Immature natural killer cell (primary cell): ENCODE data around the gene CRYBG1. TPM values are rescaled to one million over a fixed set of nuclear protein-coding genes. Genes with fewer than 3 reads are reported as not detected.
A peak's percentile ranks its signal among the peaks of the same experiment; 100 is the strongest.
"Not testable (repeated sequence)": the region's sequence is repeated elsewhere in the genome, so short reads cannot be mapped to it uniquely, and the experiment has no call there.

ENCODE experiments used
- DNase-seq, 3 donors: peaks; one replicate each; pipeline ENCODE4 v3.0.0; 2022; ENCODE audit warnings: mixed read lengths in 1 of 3
- H3K27ac Mint-ChIP-seq, 6 donors: one replicate each; pipeline ENCODE4 v1.8.0; 2020; ENCODE audit warnings: mixed read lengths in 6 of 6, mild to moderate bottlenecking in 5 of 6, inconsistent platforms in 4 of 6, moderate library complexity in 3 of 6
- H3K27me3 Mint-ChIP-seq, 3 donors: one replicate each; pipeline ENCODE4 v1.8.0; 2020 to 2021; ENCODE audit warnings: low read depth in 3 of 3, mild to moderate bottlenecking in 3 of 3, mixed read lengths in 3 of 3, moderate library complexity in 3 of 3, inconsistent platforms in 1 of 3
- H3K36me3 Mint-ChIP-seq, 3 donors: one replicate each; pipeline ENCODE4 v1.8.0; 2020; ENCODE audit warnings: mixed read lengths in 3 of 3, inconsistent platforms in 2 of 3, mild to moderate bottlenecking in 2 of 3
- H3K4me1 Mint-ChIP-seq, 2 donors: one replicate each; pipeline ENCODE4 v1.8.0; 2020; ENCODE audit warnings: inconsistent platforms in 2 of 2, mild to moderate bottlenecking in 2 of 2, mixed read lengths in 2 of 2, moderate library complexity in 1 of 2
- H3K4me3 Mint-ChIP-seq, 5 donors: one replicate each; pipeline ENCODE4 v1.8.0; 2020; ENCODE audit warnings: mild to moderate bottlenecking in 5 of 5, mixed read lengths in 5 of 5, inconsistent platforms in 3 of 5, moderate library complexity in 3 of 5
- H3K9me3 Mint-ChIP-seq, 6 donors: one replicate each; pipeline ENCODE4 v1.8.0; 2020; ENCODE audit warnings: mild to moderate bottlenecking in 6 of 6, mixed read lengths in 6 of 6, inconsistent platforms in 4 of 6, moderate library complexity in 3 of 6
- polyA plus RNA-seq, 3 donors: library from polyadenylated mRNA; unstranded; fragments of 300-500 nt; fragmentation: Illumina TruSeq; gene quantifications; one replicate each; pipeline ENCODE4 v1.2.3, GENCODE V29; 2021

Gene CRYBG1
- polyA plus RNA-seq, 3 donors from 2014 or later = 0.42 to 8.4 (median 3.2) TPM

DNA sequence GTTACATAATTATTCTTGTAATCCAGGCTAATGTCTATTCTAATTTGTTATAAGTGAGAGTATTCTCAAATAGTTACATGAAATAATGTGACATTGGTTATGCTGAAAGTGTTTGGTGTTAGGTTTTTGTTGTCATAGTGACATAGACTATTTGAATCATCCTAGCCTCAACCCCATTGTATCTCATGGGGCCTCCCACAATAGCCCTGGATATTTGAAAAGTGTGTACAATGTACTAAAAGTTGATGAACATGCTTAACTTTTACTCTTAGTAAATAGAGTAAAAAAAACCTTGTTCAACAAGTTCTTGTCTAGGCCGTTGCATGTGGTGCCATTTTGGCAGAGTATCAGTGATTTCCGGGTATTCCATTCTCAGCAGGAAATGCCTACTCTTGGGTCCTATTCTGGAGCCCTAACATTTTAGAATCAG lies 185.8 kb downstream of the CRYBG1 start:
- Mint-ChIP-seq H3K9me3 (no peaks in the 10 kb centered on the region), H3K27ac (peak overlapping the region in 2 of 6 donors; percentile 20 to 69), H3K27me3 (peaks cover 0 to 2% (median 0%) of the 10 kb centered on the region in 3 donors), H3K4me3 (no peak overlapping the region), H3K4me1 (peaks cover 0 to 6% of the 10 kb centered on the region in 2 donors), H3K36me3 (peaks cover 29 to 42% (median 31%) of the 10 kb centered on the region in 3 donors)
- no peak for DNase-seq

GRCh38 chr6:106546691-106547414 lies 186.3 kb downstream of the CRYBG1 start:
- H3K27ac Mint-ChIP-seq = peak overlapping the region in 4 of 6 donors; percentile 18 to 80 (median 65)
- peaks cover 0 to 6% of the 10 kb centered on the region in 2 donors for H3K4me1 Mint-ChIP-seq
- H3K27me3 Mint-ChIP-seq = peaks cover 0 to 2% (median 0%) of the 10 kb centered on the region in 3 donors
- H3K4me3 Mint-ChIP-seq = no peak overlapping the region
- no peaks in the 10 kb centered on the region for H3K9me3 Mint-ChIP-seq
- H3K36me3 Mint-ChIP-seq = peaks cover 31 to 46% (median 37%) of the 10 kb centered on the region in 3 donors
- DNase-seq = no peak

DNA sequence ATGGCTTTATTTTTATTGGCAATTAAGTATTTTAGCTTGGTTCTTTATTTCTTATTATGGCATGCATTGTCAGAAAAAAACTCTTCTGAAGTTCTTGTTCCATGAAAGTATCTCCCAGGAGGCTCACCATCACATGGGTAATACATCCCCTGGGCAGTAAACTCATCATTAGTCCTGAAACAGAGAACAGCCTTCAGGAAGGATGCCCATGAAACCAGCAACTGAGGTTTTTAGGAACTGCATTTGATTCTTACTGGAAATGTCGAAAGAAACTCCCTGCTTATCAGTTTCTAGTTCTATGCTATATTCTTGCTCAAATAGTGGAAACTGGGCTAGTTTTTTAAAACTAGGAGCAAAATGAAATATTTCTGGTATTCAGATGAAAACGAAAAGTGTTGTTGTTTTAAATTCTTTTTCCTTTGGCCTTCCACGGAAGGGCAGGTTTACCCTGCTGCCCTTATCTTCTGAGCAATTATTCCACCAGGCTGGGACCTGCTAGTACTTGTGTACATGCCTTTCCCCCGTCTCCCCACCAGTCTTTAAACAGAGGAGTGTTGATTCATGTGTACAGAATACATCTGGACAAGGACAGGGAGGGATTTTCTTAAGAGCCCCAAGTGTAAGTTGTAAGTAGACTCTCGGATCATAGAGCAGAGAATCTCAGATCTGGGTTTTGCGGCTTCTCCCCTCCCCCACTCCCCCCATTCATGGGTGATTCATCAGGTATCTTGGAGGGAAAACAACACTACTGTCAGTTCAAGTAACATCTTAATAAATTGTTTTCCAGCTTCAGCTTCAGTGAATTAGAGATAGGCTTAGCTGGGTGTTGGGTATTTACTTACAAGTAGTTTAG lies 187.3 kb downstream of the CRYBG1 start:
- peaks cover 31 to 51% (median 40%) of the 10 kb centered on the region in 3 donors for H3K36me3 Mint-ChIP-seq

DNA sequence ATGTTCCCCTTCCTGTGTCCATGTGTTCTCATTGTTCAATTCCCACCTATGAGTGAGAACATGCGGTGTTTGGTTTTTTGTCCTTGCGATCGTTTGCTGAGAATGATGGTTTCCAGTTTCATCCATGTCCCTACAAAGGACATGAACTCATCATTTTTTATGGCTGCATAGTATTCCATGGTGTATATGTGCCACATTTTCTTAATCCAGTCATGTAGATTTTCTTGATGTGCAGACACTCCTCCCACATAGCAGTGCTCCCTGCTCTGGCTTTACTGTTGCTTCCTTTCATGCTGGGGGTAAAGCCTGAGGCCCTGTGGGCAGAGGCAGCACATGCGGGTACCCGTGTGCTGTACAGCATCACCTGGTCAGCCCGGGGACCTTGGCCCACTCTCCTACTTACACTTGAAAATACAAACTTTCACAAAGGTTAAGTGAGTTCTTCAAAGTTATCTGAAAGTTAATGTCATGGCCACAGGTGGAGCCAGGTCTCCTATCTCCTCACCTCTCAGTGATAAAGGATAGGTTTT lies 188.5 kb downstream of the CRYBG1 start:
- not testable (repeated sequence) for H3K9me3 Mint-ChIP-seq, H3K4me3 Mint-ChIP-seq, H3K27me3 Mint-ChIP-seq, DNase-seq, H3K4me1 Mint-ChIP-seq, H3K27ac Mint-ChIP-seq
- H3K36me3 Mint-ChIP-seq = peaks cover 35 to 58% (median 45%) of the 10 kb centered on the region in 3 donors

More for the DNA sequence above, 187.3 kb downstream of the CRYBG1 start:
- Mint-ChIP-seq H3K4me1 (peaks cover 0 to 6% of the 10 kb centered on the region in 2 donors), H3K27me3 (peaks cover 0 to 2% (median 0%) of the 10 kb centered on the region in 3 donors), H3K9me3 (no peaks in the 10 kb centered on the region), H3K4me3 (no peak overlapping the region), H3K27ac (peak overlapping the region in 1 of 6 donors; percentile 26)
- DNase-seq = no peak

DNA sequence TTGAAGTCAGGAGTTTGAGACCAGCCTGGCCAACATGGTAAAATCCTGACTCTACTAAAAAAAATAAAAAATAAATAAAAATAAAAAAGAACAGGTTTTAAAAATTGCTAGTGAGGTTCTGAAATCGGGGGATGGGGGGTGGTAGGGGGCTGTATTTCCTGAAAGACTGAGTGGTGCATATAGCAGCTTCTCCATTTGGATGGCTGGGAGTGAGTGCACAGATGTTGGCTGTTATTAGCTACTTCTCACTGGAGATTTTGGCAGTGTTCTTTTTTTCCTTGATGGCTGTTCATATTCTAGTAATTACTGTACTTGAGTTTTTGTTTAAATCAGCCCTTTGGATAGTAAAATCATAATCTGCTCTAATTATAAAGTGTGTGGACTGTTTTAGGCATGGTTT lies 189.0 kb downstream of the CRYBG1 start:
- Mint-ChIP-seq H3K9me3 (no peaks in the 10 kb centered on the region), H3K27ac (peak overlapping the region in 3 of 6 donors; percentile 4 to 52 (median 6)), H3K36me3 (peaks cover 32 to 55% (median 40%) of the 10 kb centered on the region in 3 donors), H3K4me1 (peaks cover 0 to 6% of the 10 kb centered on the region in 2 donors), H3K27me3 (peaks cover 0 to 2% (median 1%) of the 10 kb centered on the region in 3 donors), H3K4me3 (no peak overlapping the region)
- DNase-seq = no peak

DNA sequence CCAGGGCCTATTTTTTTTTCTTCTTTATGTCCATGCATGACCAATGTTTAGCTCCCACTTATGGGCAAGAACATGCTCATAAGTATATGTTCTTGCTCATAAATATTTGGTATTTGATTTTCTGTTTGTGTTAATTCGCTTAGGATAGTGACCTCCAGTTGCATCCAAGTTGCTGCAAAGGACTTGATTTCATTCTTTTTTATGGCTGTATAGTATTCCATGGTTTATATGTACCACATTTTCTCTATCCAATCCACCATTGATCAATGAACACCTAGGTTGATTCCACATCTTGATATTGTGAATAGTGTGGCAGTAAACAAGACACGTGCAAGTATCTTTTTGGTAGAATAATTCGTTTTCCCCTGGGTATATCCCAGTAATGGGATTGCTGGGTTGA lies 190.6 kb downstream of the CRYBG1 start:
- H3K9me3 Mint-ChIP-seq = no peaks in the 10 kb centered on the region
- DNase-seq = no peak
- H3K36me3 Mint-ChIP-seq = peaks cover 32 to 42% (median 33%) of the 10 kb centered on the region in 3 donors
- no peak overlapping the region for H3K4me3 Mint-ChIP-seq
- peaks cover 0 to 2% (median 1%) of the 10 kb centered on the region in 3 donors for H3K27me3 Mint-ChIP-seq
- H3K27ac Mint-ChIP-seq = no peak overlapping the region
- H3K4me1 Mint-ChIP-seq = peaks cover 0 to 4% of the 10 kb centered on the region in 2 donors

GRCh38 chr6:106553440-106553839 lies 192.9 kb downstream of the CRYBG1 start:
- peaks cover 33 to 41% (median 41%) of the 10 kb centered on the region in 3 donors for H3K36me3 Mint-ChIP-seq
- H3K27ac Mint-ChIP-seq = no peak overlapping the region
- no peak for DNase-seq
- no peaks in the 10 kb centered on the region for H3K9me3 Mint-ChIP-seq
- no peaks in the 10 kb centered on the region for H3K4me1 Mint-ChIP-seq
- H3K27me3 Mint-ChIP-seq = peaks cover 0 to 2% (median 1%) of the 10 kb centered on the region in 3 donors
- H3K4me3 Mint-ChIP-seq = no peak overlapping the region

GRCh38 chr6:106555767-106556166 lies 195.2 kb downstream of the CRYBG1 start:
- Mint-ChIP-seq H3K27ac (peak overlapping the region in 1 of 6 donors; percentile 30), H3K27me3 (peaks cover 0 to 1% (median 0%) of the 10 kb centered on the region in 3 donors), H3K4me1 (no peaks in the 10 kb centered on the region), H3K36me3 (peaks cover 37 to 40% (median 39%) of the 10 kb centered on the region in 3 donors), H3K4me3 (no peak overlapping the region), H3K9me3 (no peaks in the 10 kb centered on the region)
- no peak for DNase-seq

GRCh38 chr6:106556368-106556960 lies 195.9 kb downstream of the CRYBG1 start:
- H3K36me3 Mint-ChIP-seq = peaks cover 34 to 40% (median 39%) of the 10 kb centered on the region in 3 donors
- DNase-seq = peak; percentile 26 to 42 (median 36)
- H3K27ac Mint-ChIP-seq = no peak overlapping the region
- no peak overlapping the region for H3K4me3 Mint-ChIP-seq
- H3K27me3 Mint-ChIP-seq = peaks cover 0 to 1% (median 0%) of the 10 kb centered on the region in 3 donors
- no peaks in the 10 kb centered on the region for H3K9me3 Mint-ChIP-seq
- H3K4me1 Mint-ChIP-seq = no peaks in the 10 kb centered on the region

GRCh38 chr6:106557837-106558236 lies 197.3 kb downstream of the CRYBG1 start:
- H3K9me3 Mint-ChIP-seq = no peaks in the 10 kb centered on the region
- no peaks in the 10 kb centered on the region for H3K4me1 Mint-ChIP-seq
- no peak overlapping the region for H3K27ac Mint-ChIP-seq
- H3K36me3 Mint-ChIP-seq = peaks cover 35 to 40% (median 39%) of the 10 kb centered on the region in 3 donors
- peaks cover 0 to 1% (median 0%) of the 10 kb centered on the region in 3 donors for H3K27me3 Mint-ChIP-seq
- no peak for DNase-seq
- H3K4me3 Mint-ChIP-seq = no peak overlapping the region

DNA sequence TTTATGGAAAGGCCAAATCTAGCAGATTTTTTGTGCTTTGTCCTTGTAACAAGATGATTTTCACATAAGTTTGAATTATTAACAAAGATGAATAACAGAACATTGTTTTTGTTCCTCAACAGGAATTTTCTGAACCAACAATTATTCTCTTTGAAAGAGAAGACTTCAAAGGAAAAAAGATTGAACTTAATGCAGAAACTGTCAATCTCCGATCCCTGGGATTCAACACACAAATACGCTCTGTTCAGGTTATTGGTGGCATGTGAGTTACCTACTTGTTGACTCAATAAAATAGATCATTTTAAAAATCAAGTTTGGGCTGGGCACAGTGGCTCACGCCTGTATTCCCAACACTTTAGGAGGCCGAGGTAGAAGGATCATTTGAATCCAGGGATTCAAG lies 197.8 kb downstream of the CRYBG1 start:
- H3K9me3 Mint-ChIP-seq = no peaks in the 10 kb centered on the region
- peaks cover 33 to 36% (median 35%) of the 10 kb centered on the region in 3 donors for H3K36me3 Mint-ChIP-seq
- DNase-seq = no peak
- no peaks in the 10 kb centered on the region for H3K4me1 Mint-ChIP-seq
- no peak overlapping the region for H3K4me3 Mint-ChIP-seq
- peaks cover 0 to 1% (median 0%) of the 10 kb centered on the region in 3 donors for H3K27me3 Mint-ChIP-seq
- H3K27ac Mint-ChIP-seq = no peak overlapping the region

DNA sequence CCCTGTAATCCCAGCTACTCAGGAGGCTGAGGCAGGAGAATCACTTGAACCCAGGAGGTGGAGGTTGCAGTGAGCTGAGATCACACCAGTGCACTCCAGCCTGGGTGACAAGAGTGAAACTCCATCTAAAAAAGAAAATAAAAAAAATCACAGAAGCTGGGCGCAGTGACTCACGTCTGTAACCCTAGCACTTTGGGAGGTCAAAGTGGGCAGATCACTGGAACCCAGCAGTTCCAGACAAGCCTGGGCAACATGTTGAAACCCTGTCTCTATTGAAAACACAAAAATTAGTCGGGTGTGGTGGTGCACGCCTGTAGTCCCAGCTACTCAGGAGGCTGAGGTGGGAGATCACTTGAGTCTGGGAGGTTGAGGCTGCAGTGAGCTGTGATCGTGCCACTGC lies 199.1 kb downstream of the CRYBG1 start:
- H3K27ac Mint-ChIP-seq, H3K9me3 Mint-ChIP-seq, H3K27me3 Mint-ChIP-seq, H3K4me1 Mint-ChIP-seq, H3K4me3 Mint-ChIP-seq, DNase-seq: not testable (repeated sequence)
- peaks cover 28 to 36% (median 32%) of the 10 kb centered on the region in 3 donors for H3K36me3 Mint-ChIP-seq

GRCh38 chr6:106560996-106561685 lies 200.6 kb downstream of the CRYBG1 start:
- Mint-ChIP-seq H3K36me3 (peaks cover 28 to 40% (median 35%) of the 10 kb centered on the region in 3 donors), H3K4me1 (no peaks in the 10 kb centered on the region), H3K4me3 (no peak overlapping the region), H3K27ac (peak overlapping the region in 1 of 6 donors; percentile 43), H3K27me3 (no peaks in the 10 kb centered on the region), H3K9me3 (no peaks in the 10 kb centered on the region)
- DNase-seq = no peak
